DND-41 (cell line): ENCODE data around the gene TBC1D22A.

Experiments used
- ATAC-seq: fragments of 200-7000 bp; cut with Tn5 transposase; 3 replicates; pipeline ENCODE4 v1.9.1; 2021; ENCODE audit warnings: low read depth; ENCODE audit not compliant: insufficient read depth
- DNase-seq: peaks from one replicate; pipeline ENCODE4 v3.0.0-alpha.2; 2020
- H2AFZ ChIP-seq: 2 replicates; pipeline ENCODE4 v1.6.0; 2012; ENCODE audit warnings: low read depth, low read length
- H3K27ac ChIP-seq: 2 replicates; pipeline ENCODE4 v1.5.1; 2012; ENCODE audit warnings: low read length, inconsistent platforms
- H3K27me3 ChIP-seq: fragments of 200-600 bp; sonication (generic); 2 replicates; pipeline ENCODE4 v1.6.0; 2012; ENCODE audit warnings: low read length, mild to moderate bottlenecking, inconsistent platforms; ENCODE audit not compliant: insufficient read depth, poor library complexity
- H3K36me3 ChIP-seq: 2 replicates; pipeline ENCODE4 v1.5.1; 2012; ENCODE audit warnings: low read length, inconsistent platforms; ENCODE audit not compliant: insufficient read depth
- H3K4me1 ChIP-seq: 2 replicates; pipeline ENCODE4 v1.5.1; 2012; ENCODE audit warnings: mild to moderate bottlenecking, low read length; ENCODE audit not compliant: insufficient read depth
- H3K4me2 ChIP-seq: 2 replicates; pipeline ENCODE4 v1.6.0; 2012; ENCODE audit warnings: mild to moderate bottlenecking, moderate library complexity, low read length, inconsistent platforms; ENCODE audit not compliant: insufficient read depth
- H3K4me3 ChIP-seq, 2 experiments: fragments of 200-600 bp in 1 of 2; shearing (Covaris generic) in 1 of 2; 2 replicates each; pipeline ENCODE4 v1.5.1; 2012 to 2016; ENCODE audit warnings: inconsistent platforms in 2 of 2, low read length in 2 of 2, mild to moderate bottlenecking in 2 of 2, low read depth in 1 of 2, moderate library complexity in 1 of 2
- H3K79me2 ChIP-seq: 2 replicates; pipeline ENCODE4 v1.6.0; 2012; ENCODE audit warnings: low read length, inconsistent platforms; ENCODE audit not compliant: insufficient read depth
- H3K9ac ChIP-seq: 2 replicates; pipeline ENCODE4 v1.6.0; 2012; ENCODE audit warnings: low read depth, mild to moderate bottlenecking, inconsistent platforms, low read length, moderate library complexity
- H3K9me3 ChIP-seq: 2 replicates; pipeline ENCODE4 v1.5.1; 2012; ENCODE audit warnings: low read length, moderate library complexity, mild to moderate bottlenecking, inconsistent platforms; ENCODE audit not compliant: insufficient read depth, severe bottlenecking
- H4K20me1 ChIP-seq: 2 replicates; pipeline ENCODE4 v1.6.0; 2012; ENCODE audit warnings: low read length; ENCODE audit not compliant: insufficient read depth
- EZH2 ChIP-seq: IDR thresholded peaks from 3 replicates; pipeline ENCODE4 v1.6.1; 2012; ENCODE audit warnings: borderline replicate concordance, low read depth, mild to moderate bottlenecking, moderate library complexity, low read length, inconsistent platforms; ENCODE audit not compliant: severe bottlenecking
- TF ChIP-seq, protein P1 (sequence below): IDR thresholded peaks from 2 replicates; pipeline ENCODE4 v1.5.1; 2012; ENCODE audit warnings: borderline replicate concordance, low read length, moderate library complexity, mild to moderate bottlenecking; ENCODE audit not compliant: poor library complexity, severe bottlenecking; ENCODE audit errors: extremely low read depth

The TBC1D22A gene

DNA sequence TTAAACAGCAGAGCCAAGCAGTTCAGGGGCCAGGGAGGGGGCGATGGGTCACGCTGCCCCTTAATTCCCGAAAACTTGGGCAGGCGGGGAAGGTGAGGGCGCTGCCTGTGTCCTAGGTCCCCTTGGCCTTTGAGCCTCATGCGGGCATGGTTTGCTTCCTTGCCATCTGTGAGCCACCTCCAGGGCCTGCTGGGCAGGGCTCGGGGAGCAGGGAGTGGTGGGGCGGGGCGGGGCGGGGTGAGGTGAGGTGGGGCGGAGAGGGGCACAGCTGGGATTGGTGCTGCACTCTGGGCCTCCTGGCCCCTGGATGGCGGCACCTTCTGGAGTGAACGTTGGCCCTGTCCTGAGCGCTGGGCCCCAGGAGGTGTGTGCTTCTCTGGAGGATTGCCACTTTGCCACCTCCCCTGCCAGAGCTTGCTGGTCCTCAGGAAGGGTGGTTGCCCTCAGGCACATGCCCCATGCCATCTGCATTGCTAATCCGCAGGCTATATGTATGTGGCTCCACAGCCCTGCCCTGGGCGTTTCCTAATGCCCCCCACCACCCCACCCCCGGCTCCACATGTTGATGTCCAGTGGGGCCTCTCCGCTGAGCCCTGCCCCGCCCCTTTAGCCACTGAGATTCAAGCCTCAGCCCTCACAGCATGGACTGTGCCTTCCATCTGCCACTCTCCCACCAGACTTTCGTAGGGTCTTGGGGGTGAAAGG, 352.5 kb downstream of the TBC1D22A start:
- no peak overlapping the region for H3K27ac ChIP-seq

DNA sequence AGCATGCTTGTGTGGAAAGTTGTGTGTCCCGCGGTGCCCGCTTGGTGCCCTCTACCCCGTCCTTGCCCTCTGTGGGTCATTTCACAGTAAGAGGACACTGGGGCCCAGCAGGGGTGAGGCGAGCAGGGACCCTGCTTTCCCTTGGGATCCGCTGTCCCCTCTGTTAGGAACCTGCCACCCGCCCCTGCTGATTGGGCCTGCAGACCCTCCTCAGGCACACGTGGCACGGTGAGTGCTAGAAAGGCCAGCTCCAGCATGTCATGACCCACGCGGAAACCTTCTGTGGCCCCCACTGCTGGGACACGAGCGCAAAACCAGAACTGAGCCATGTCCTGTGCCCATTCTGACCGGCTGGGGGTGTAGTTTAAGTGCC, 353.1 kb downstream of the TBC1D22A start:
- Histone ChIP-seq H3K4me2 (no peak overlapping the region), H3K4me1 (no peaks in the 10 kb centered on the region), H3K27me3 (no peaks in the 10 kb centered on the region), H2AFZ (no peak overlapping the region), H3K36me3 (peaks cover 17% of the 10 kb centered on the region), H3K79me2 (no peaks in the 10 kb centered on the region), H4K20me1 (no peaks in the 10 kb centered on the region; the same call in 1 of the 2 replicates), H3K4me3 (no peak overlapping the region), H3K27ac (no peak overlapping the region), H3K9ac (no peak overlapping the region), H3K9me3 (no peaks in the 10 kb centered on the region)
- TF ChIP-seq, protein P1, sequence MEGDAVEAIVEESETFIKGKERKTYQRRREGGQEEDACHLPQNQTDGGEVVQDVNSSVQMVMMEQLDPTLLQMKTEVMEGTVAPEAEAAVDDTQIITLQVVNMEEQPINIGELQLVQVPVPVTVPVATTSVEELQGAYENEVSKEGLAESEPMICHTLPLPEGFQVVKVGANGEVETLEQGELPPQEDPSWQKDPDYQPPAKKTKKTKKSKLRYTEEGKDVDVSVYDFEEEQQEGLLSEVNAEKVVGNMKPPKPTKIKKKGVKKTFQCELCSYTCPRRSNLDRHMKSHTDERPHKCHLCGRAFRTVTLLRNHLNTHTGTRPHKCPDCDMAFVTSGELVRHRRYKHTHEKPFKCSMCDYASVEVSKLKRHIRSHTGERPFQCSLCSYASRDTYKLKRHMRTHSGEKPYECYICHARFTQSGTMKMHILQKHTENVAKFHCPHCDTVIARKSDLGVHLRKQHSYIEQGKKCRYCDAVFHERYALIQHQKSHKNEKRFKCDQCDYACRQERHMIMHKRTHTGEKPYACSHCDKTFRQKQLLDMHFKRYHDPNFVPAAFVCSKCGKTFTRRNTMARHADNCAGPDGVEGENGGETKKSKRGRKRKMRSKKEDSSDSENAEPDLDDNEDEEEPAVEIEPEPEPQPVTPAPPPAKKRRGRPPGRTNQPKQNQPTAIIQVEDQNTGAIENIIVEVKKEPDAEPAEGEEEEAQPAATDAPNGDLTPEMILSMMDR: no peak
- TF ChIP-seq EZH2: no peak
- DNase-seq: no peak
- no peak for ATAC-seq

More for the DNA sequence above, 352.5 kb downstream of the TBC1D22A start:
- Histone ChIP-seq H3K79me2 (no peaks in the 10 kb centered on the region), H3K4me2 (no peak overlapping the region), H3K9me3 (no peaks in the 10 kb centered on the region), H3K4me3 (no peak overlapping the region), H3K4me1 (no peaks in the 10 kb centered on the region), H3K9ac (no peak overlapping the region), H4K20me1 (no peaks in the 10 kb centered on the region; the same call in 1 of the 2 replicates), H3K36me3 (peaks cover 17% of the 10 kb centered on the region), H3K27me3 (no peaks in the 10 kb centered on the region), H2AFZ (no peak overlapping the region)
- ATAC-seq: no peak
- no peak for DNase-seq
- TF ChIP-seq EZH2: no peak
- TF ChIP-seq, protein P1: no peak

DNA sequence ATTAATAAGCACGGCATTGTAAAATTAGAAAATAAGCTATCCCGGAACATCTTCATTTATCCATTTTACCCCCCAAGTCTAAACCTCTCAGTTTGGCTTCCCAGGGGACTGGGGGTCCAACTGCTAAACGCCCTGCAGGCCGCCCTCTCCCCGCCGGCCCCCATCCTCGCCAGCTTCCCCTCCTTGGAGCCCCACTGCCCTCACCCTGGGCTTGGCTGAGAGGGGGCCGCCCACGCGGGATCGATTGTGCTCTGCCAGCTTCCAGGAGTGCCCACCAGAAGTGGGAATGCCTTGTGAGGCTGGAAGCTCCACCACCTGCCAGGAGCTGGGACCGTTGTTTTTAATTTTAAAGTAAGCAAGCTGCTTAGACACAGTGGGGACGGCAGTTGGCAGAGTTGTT, 353.5 kb downstream of the TBC1D22A start:
- TF ChIP-seq, protein P1: no peak
- TF ChIP-seq EZH2: no peak
- Histone ChIP-seq H3K27me3 (no peaks in the 10 kb centered on the region), H3K4me2 (no peak overlapping the region), H3K9me3 (no peaks in the 10 kb centered on the region), H2AFZ (no peak overlapping the region), H3K27ac (no peak overlapping the region), H3K36me3 (peaks cover 17% of the 10 kb centered on the region), H3K4me1 (no peaks in the 10 kb centered on the region), H4K20me1 (no peaks in the 10 kb centered on the region; the same call in 1 of the 2 replicates), H3K9ac (no peak overlapping the region), H3K79me2 (no peaks in the 10 kb centered on the region), H3K4me3 (no peak overlapping the region)
- DNase-seq: no peak
- no peak for ATAC-seq
